Panc1 (cell line): Measurements from ENCODE around the gene CCDC182. TPM values are rescaled to one million over a fixed set of nuclear protein-coding genes. Genes with fewer than 3 reads are reported as not detected.

Experiments
- ATAC-seq: fragments of 200-7000 bp; cut with Tn5 transposase; 2 replicates; pipeline ENCODE4 v1.9.1; 2020; ENCODE audit warnings: mild to moderate bottlenecking, moderate library complexity
- BruUV-seq: library from RNA; stranded (reverse); fragments of 400-500 nt; replicated peaks from 2 replicates; lab custom pipeline; 2021; lab: Mats Ljungman, UMichigan
- CTCF ChIA-PET: fragments of 300-600 bp; sonication (Branson Sonifier 250); formaldehyde crosslinking; loops from one replicate; lab custom pipeline; 2022; ENCODE audit warnings: antibody characterized with exemption; lab: Charles Lee
- POLR2A ChIA-PET: fragments of 300-600 bp; sonication (Branson Sonifier 250); formaldehyde crosslinking; loops from one replicate; lab custom pipeline; 2022; ENCODE audit warnings: antibody characterized with exemption; lab: Charles Lee
- DNase-seq: peaks from one replicate; pipeline ENCODE4 v3.0.0-alpha.2; 2010; ENCODE audit warnings: low read depth, low spot score
- H3K27ac ChIP-seq: 2 replicates; pipeline ENCODE4 v1.5.1; 2011; ENCODE audit warnings: mild to moderate bottlenecking, low read length, inconsistent platforms
- H3K27me3 ChIP-seq: fragments of 200-500 bp; sonication (Bioruptor generic); 2 replicates; pipeline ENCODE4 v1.6.0; 2014; ENCODE audit warnings: low read length, inconsistent platforms; ENCODE audit not compliant: control insufficient read depth, insufficient read depth
- H3K36me3 ChIP-seq: fragments of 200-500 bp; sonication (Bioruptor generic); 2 replicates; pipeline ENCODE4 v1.5.1; 2014; ENCODE audit warnings: inconsistent platforms, mild to moderate bottlenecking, low read length, moderate library complexity; ENCODE audit not compliant: control insufficient read depth, insufficient read depth
- H3K4me1 ChIP-seq: 2 replicates; pipeline ENCODE4 v1.5.1; 2011; ENCODE audit warnings: inconsistent platforms, mild to moderate bottlenecking, low read length, moderate library complexity; ENCODE audit not compliant: control insufficient read depth, insufficient read depth
- H3K4me3 ChIP-seq, 2 experiments: 2 replicates each; pipeline ENCODE4 v1.5.1; 2011 to 2012; ENCODE audit warnings: low read depth in 2 of 2, low read length in 2 of 2, mild to moderate bottlenecking in 2 of 2, inconsistent platforms in 1 of 2, moderate library complexity in 1 of 2
- H3K9me3 ChIP-seq: fragments of 200-500 bp; sonication (Bioruptor generic); 2 replicates; pipeline ENCODE4 v1.5.1; 2014; ENCODE audit warnings: low read depth, mild to moderate bottlenecking, inconsistent platforms, low read length, moderate library complexity; ENCODE audit not compliant: control insufficient read depth, insufficient read depth
- POLR2AphosphoS5 ChIP-seq: IDR thresholded peaks from 2 replicates; pipeline ENCODE4 v1.6.1; 2012; ENCODE audit warnings: mild to moderate bottlenecking, low read depth, low read length, moderate library complexity
- SIN3A ChIP-seq: IDR thresholded peaks from 2 replicates; pipeline ENCODE4 v1.6.1; 2012; ENCODE audit warnings: low read depth, mild to moderate bottlenecking, low read length, moderate library complexity, borderline replicate concordance; ENCODE audit not compliant: insufficient read depth
- TCF7L2 ChIP-seq: IDR thresholded peaks from 2 replicates; pipeline ENCODE4 v1.6.1; 2011; ENCODE audit warnings: mild to moderate bottlenecking, low read depth, low read length, inconsistent platforms
- in situ Hi-C: cut with HindIII; loops from 2 replicates; pipeline ENCODE4 v1.10.0; 2016; ENCODE audit warnings: low sequenced_read_pairs, low pct_unique_long_range_greater_than_20kb
- intact Hi-C: fragments of 100-400 bp; cut with micrococcal nuclease; formaldehyde crosslinking; loops from one replicate; pipeline ENCODE4 v1.10.0; 2022; ENCODE audit not compliant: unreplicated experiment
- total RNA-seq: library from RNA; stranded (reverse); gene quantifications from one replicate; pipeline ENCODE4 v1.2.1, GENCODE V29; 2021; ENCODE audit not compliant: unreplicated experiment
- TF ChIP-seq, protein P1 (sequence below): fragments of 450-650 bp; IDR thresholded peaks from 2 replicates; pipeline ENCODE4 v1.5.1; 2017; ENCODE audit warnings: mild to moderate bottlenecking
- TF ChIP-seq, protein P2 (sequence below), 2 experiments: IDR thresholded peaks; 2 replicates each; pipeline ENCODE4 v1.6.1; 2011 to 2012; ENCODE audit warnings: low read depth in 2 of 2, control low read depth in 1 of 2, low read length in 1 of 2, mild to moderate bottlenecking in 1 of 2, moderate library complexity in 1 of 2; ENCODE audit not compliant: insufficient read depth in 1 of 2

Gene CCDC182
- total RNA-seq, 1 experiment from 2014 or later = not detected

DNA sequence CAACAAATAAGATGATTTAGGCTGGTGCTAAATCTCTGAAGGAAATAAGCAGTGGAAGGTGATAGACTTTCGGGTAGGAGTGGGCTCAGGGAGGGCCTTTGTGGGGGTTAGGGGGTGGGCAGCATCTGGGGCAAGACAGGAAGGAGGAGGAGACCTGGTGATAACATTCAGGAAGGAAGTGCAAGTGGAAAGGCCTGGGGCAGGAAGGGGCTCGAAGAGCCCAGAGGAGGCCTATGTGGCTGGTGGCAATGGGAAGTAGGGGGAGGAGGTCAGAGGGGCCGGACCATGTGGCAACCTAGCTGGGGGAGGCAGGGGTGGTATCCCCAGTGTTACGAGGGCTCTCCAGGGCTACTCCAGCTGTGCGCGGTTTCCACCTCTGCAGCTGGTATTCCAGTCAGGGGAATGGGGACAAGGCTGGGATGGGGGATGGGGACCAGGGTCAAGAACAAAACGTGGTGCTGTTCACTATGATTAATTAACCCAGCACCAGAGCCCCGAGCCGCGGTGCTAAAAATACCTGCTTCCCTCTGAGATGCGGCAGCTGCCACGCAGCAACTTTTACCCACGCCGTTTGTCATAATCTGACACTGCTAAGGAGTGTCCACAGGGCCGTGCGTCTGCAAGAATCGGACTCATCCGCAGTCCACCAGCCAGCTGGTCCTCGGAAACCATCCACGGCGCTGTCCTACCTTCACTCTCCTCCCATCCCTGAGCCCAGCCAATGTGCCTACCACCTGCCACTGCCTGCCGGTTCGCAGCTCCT lies 5.2 kb upstream of the CCDC182 start:
- no peak overlapping the region for H3K27ac ChIP-seq
- ChIA-PET POLR2A (no interaction called here), CTCF (no interaction called here)
- no peaks in the 10 kb centered on the region for H3K36me3 ChIP-seq
- TF ChIP-seq, protein P1, sequence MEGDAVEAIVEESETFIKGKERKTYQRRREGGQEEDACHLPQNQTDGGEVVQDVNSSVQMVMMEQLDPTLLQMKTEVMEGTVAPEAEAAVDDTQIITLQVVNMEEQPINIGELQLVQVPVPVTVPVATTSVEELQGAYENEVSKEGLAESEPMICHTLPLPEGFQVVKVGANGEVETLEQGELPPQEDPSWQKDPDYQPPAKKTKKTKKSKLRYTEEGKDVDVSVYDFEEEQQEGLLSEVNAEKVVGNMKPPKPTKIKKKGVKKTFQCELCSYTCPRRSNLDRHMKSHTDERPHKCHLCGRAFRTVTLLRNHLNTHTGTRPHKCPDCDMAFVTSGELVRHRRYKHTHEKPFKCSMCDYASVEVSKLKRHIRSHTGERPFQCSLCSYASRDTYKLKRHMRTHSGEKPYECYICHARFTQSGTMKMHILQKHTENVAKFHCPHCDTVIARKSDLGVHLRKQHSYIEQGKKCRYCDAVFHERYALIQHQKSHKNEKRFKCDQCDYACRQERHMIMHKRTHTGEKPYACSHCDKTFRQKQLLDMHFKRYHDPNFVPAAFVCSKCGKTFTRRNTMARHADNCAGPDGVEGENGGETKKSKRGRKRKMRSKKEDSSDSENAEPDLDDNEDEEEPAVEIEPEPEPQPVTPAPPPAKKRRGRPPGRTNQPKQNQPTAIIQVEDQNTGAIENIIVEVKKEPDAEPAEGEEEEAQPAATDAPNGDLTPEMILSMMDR = no peak
- TF ChIP-seq, protein P2, sequence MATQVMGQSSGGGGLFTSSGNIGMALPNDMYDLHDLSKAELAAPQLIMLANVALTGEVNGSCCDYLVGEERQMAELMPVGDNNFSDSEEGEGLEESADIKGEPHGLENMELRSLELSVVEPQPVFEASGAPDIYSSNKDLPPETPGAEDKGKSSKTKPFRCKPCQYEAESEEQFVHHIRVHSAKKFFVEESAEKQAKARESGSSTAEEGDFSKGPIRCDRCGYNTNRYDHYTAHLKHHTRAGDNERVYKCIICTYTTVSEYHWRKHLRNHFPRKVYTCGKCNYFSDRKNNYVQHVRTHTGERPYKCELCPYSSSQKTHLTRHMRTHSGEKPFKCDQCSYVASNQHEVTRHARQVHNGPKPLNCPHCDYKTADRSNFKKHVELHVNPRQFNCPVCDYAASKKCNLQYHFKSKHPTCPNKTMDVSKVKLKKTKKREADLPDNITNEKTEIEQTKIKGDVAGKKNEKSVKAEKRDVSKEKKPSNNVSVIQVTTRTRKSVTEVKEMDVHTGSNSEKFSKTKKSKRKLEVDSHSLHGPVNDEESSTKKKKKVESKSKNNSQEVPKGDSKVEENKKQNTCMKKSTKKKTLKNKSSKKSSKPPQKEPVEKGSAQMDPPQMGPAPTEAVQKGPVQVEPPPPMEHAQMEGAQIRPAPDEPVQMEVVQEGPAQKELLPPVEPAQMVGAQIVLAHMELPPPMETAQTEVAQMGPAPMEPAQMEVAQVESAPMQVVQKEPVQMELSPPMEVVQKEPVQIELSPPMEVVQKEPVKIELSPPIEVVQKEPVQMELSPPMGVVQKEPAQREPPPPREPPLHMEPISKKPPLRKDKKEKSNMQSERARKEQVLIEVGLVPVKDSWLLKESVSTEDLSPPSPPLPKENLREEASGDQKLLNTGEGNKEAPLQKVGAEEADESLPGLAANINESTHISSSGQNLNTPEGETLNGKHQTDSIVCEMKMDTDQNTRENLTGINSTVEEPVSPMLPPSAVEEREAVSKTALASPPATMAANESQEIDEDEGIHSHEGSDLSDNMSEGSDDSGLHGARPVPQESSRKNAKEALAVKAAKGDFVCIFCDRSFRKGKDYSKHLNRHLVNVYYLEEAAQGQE (IDR thresholded peaks at IDR 0.05; ENCODE audit: insufficient read depth in 1 of 2, low read depth in 2 of 2, low read length in 1 of 2) = no peak
- TF ChIP-seq SIN3A = no peak
- TF ChIP-seq POLR2AphosphoS5 = no peak
- no peak for TF ChIP-seq TCF7L2
- no peaks in the 10 kb centered on the region for H3K4me1 ChIP-seq
- DNase-seq = no peak
- in situ Hi-C loops = no loop called here
- intact Hi-C loops = no loop called here
- no peak for ATAC-seq
- BruUV-seq = no TSS peak
- H3K4me3 ChIP-seq = no peak overlapping the region
- peaks cover 18% of the 10 kb centered on the region for H3K27me3 ChIP-seq
- no peaks in the 10 kb centered on the region for H3K9me3 ChIP-seq

DNA sequence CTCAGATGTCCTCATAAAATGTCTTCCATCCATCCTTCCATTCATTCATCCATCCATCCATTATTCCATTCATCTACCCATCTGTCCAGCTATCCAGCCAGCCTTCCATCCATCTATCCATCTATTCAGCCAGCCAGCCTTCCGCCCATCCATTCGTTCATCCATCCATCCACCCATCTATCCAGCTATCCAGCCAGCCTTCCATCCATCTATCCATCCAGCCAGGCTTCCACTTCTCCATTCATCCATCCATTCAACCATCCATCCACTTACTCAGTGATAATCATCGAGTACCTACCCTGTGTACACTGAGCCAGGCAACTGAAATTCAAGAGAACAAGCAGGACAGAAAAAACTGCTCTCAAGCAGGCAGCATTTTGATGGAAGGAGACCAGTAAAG lies 4.6 kb upstream of the CCDC182 start:
- in situ Hi-C loops = no loop called here
- Histone ChIP-seq H3K27me3 (peaks cover 20% of the 10 kb centered on the region), H3K27ac (no peak overlapping the region), H3K4me1 (no peaks in the 10 kb centered on the region), H3K9me3 (no peaks in the 10 kb centered on the region), H3K36me3 (no peaks in the 10 kb centered on the region), H3K4me3 (no peak overlapping the region)
- ChIA-PET CTCF (no interaction called here), POLR2A (no interaction called here)
- intact Hi-C loops = no loop called here
- no TSS peak for BruUV-seq
- ATAC-seq (no peak), DNase-seq (no peak)
- TF ChIP-seq, protein P1 = no peak
- TF ChIP-seq, protein P2 (IDR thresholded peaks at IDR 0.05; ENCODE audit: insufficient read depth in 1 of 2, low read depth in 2 of 2, low read length in 1 of 2) = no peak
- TF ChIP-seq SIN3A (no peak), POLR2AphosphoS5 (no peak)
